NCI-H748 (cell line): ENCODE data around the gene SART1.
"Not testable (repeated sequence)": the region's sequence is repeated elsewhere in the genome, so short reads cannot be mapped to it uniquely, and the experiment has no call there.

Source experiments
- DNase-seq: peaks from one replicate; lab custom pipeline; 2025; ENCODE audit not compliant: unreplicated experiment; lab: John Stamatoyannopoulos, UW

Gene SART1

DNA sequence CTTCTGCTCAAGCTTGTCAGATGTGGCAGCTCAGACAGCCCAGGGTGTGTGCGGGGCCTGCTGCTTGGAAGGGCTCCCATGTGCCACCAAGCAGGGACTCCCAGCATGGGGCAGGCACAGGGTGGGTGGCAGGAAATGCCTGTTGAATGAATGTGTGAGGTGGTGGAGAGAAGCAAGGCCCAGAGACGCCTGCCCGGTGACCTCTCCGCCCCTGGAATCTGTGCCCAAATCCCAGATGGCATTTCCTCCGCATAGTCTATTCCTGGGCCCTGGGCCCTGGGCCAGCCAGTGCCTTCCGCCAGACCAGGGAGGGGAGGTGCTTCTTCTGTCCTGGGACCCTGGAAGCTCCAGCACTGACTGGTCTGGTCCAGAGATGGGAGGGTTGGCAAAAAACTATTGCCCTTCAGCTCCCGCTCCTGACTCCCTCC is 53.9 kb downstream of the SART1 start:
- DNase-seq = no peak

DNA sequence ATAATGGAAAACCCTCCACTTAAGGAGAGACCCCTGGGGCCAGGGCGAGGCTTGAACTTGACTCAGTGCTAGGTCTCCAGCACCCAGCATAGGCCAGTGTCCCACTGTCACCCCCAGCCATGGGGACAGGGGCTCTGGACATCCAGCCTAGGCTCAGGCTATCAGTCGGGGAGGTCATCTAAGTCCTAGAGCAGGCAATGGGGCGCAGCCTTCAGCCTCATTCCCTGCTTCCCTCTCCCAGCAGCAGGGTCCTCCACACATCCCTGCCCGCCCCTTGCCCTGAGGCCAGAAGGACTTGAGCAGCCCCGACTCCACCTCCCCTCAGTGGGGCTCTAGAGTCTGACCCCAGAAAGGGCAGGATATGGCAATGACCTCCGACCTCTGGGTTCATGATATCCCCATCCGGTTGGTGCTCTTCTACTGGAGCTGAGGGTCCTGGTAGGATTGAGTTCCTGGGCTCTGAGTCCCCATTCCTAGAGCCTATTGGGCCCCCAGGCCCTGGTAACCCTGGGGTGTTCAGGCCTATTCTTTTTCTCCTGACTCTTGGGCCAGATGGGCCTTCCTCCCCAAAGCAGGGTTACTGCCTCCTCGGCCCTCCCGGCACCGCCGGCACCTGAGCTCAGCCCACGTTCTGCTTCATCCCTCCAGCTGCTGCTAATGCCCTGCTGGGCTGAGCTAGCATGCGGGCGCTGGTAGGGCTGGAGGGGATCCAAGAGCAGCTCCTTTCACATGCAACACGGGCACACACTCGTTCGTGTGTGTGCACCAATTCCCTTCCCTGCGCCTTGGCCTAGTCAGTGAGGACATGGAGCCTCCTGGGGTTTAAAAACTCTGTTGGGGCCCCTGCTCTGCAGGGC is 54.6 kb downstream of the SART1 start:
- no peak for DNase-seq

DNA sequence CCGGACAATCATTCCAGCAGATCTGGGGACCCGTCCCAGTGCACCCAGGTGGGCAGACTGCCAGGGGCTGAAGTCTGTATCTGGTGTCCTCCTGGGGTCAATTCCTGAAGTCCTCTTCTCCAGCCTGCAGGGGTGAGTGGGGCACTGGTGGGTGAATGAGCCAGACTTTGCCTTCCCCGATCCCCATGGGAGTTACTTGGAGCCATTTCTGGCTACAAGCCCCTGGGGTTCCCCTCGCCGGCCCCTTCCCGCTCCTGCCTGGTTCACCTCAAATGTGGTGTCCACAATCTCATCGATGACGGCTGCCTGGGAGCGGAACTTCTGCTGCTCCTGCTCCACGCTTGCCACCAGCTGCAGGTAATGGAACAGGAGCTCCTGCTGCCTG is 55.3 kb downstream of the SART1 start:
- no peak for DNase-seq

DNA sequence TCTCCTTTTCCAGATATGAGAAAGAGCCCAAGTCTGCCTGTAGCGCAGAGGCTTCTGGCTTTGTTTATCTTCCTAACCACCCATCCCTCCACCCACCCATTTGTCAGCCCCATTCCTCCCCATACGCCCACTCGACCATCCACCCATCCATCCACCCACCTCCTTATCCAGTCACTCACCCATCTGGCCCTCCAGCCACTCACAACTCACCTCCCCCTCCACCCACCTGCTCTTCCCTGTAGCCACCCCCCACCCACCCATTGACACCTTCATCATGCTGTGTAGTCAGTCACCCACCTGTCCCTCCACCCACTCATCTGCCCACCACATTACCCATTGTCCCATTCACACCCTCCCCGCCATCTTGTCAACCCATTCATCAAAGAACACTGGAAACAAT is 55.8 kb downstream of the SART1 start:
- no peak for DNase-seq

DNA sequence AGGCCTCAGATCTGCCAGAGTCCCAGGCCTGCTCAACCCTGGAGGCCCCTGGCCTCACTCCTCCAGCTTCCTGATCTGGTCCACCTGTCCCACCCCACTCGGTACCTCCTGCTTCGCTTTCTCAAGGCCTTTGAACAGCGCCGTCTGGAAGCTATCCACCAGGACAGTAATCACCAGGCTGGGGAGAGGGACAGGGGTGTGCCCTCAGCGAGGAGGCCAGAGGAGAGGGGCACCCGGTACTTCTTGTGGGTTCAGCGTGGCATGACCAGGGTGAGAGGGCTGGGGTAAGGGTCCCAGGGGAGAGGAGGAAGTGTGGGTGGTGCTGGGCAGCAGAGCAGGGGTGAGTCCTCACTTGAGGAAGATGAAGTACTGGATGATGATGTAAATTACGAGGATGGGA is 58.7 kb downstream of the SART1 start:
- no peak for DNase-seq

DNA sequence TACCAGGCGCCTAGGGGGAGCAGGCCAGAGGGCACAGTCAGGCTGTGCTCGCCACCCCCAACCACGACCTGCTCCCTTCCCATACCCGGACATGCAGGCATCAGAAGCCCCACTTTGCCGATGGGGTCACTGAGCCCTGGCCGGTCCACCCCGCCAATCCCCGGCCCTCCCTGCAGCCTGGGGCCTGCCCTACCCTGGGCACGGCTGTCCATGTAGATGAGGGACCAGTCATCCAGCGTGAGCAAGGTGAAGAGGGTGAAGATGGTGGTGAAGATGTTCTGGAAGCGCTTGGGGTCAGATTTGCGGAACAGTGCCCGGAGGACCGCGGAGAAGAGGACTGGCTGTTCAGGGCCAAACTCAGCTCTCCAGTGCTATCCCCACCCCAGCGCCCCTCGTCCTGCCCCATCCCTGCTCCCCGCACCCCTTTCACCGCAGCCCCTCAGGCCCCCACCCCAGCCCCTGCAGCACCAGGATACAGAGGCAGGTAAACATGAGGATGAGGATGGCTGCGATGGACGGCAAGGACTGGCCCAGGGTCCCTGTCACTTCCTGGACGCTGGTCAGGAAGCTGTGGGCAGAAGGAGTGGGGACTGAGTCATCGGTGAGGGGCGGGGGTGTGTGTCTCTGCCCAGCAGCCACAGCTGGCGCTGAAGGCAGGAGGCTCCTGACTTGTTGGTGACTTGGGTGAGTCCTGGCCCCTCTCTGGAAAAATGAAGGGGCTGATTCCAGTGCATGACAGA is 59.3 kb downstream of the SART1 start:
- no peak for DNase-seq

DNA sequence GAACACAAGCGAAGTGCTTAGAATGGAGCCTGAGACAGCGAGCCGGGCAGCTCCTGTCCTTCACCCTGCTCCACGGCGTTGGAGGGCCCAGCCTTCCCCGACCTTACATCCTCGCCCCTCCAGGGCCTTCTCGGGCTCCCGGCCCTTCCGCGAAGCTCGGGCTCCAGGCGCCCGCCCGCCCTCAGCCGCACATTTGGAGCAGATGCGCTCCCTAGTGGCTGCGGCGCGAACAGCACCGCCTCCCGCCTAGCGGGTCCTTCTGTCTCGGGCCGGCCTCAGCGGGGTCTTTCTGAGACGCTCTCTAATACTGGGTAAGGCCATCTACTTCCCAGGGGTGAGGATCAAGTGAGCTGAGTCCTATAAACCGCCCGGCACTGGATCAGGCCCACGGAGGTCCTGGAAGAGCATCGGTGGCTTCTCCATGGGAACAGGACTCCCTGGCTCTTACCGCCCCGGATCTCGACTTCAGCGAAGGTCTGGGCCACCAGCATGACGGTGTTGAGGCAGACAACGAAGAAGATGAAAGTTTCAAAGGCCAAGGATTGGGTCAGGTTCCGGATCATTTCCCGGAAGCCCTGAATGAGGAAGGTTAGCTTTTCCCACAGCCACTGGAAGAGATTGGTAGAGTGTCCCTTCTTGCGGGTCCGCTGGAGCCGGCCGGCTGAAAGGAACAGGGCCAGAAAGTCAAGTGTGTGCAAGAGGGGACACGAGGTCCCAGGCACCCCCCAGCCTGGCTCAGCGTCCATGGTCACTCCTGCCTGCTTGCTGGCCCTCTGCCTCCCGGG is 61.1 kb downstream of the SART1 start:
- peak; percentile 75 for DNase-seq

DNA sequence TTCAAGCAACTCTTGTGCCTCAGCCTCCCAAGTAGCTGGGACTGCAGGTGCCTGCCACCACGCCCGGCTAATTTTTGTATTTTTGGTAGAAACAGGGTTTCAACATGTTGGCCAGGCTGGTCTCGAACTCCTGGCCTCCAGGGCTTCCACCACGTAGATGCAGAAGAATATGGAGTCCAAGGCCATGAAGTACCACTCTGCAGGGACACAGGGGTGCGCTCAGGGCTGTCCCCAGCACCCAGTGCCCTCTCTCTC is 61.6 kb downstream of the SART1 start:
- DNase-seq = not testable (repeated sequence)

DNA sequence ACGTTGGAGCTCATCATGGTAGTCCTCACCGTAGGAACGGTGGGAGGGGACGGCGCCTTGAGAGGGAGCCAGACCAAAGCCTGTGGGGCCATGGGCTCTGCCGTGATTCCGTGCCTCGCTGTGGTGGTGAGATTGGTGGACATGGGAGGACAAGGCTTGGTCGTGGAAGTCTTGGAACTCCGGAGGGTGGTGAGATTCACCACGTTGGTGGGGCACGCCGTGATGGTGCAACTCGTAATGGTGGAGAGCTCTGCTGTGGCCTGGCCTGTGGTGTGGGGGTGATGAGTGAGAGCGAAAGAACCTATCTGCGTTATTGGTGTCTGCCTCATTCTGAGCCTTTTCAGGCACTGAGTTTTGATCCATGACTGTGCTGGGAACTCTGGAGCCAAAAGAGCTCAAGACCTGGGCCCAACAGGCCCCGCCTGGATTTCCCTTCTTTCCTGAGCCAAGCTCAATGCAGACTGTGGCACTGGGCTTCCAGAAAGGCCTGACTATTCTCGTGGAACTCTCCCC is 64.5 kb downstream of the SART1 start, which contains the start of gene CATSPER1:
TSS of gene CATSPER1 (minus strand) at position 463 of the 513 bp plus-strand sequence. CDS start at position 363, 100 bp downstream.
- DNase-seq = no peak
